Measurements from ENCODE around the gene OR6J1.
"Not testable (repeated sequence)": the region's sequence is repeated elsewhere in the genome, so short reads cannot be mapped to it uniquely, and the experiment has no call there.

OR6J1 gene

DNA sequence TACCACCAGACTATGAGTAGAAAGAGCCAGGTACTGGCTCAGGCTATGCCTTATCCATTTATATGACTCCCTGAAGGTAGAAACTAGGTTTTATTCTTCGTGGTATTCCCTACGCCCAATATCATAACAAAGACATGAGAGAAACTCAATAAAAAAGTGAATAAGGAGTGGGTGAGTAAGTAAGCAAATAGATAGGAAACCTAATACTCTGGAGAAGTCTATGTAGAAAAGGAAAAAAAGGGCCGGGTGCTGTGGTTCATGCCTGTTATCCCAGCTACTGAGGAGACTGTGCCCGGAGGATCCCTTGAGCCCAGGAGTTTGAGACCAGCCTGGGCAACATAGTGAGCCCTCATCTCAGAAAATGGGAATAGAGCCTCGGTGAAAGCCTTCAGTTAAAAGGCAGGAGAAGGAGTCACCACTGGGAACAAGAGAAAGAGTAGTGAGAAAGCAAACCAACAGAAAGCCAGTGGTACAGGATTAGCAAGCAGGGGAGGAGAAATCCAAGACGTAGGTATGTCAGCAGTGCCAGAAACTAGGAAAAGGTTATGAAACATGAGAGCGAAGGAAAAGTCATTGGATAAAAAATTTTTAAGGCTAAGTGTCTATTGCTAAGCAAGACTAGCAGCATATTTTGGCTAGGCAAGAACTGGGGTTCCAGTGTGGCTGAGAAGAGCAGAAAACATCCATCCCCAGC is 6.0 kb upstream of the OR6J1 start:
- no peak for DNase-seq

DNA sequence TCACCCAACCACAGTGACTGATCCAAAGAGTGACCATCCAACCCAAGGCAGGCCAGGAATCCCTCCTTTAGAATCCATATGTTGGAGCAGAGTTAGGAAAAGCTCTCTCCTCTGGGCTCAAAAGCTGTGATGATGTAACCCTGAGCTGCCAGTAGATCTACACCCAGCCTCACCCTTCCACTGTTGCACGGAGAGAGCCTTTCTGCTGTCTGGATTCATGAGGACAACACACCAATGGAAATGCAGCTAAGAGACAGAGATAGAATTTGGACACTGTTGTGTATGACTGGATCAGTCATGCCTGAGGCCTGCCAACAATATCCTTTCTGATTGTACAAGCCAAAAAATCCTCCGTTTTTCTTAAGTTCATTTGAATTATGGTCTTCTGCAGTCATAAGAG is 4.4 kb upstream of the OR6J1 start:
- DNase-seq = no peak

DNA sequence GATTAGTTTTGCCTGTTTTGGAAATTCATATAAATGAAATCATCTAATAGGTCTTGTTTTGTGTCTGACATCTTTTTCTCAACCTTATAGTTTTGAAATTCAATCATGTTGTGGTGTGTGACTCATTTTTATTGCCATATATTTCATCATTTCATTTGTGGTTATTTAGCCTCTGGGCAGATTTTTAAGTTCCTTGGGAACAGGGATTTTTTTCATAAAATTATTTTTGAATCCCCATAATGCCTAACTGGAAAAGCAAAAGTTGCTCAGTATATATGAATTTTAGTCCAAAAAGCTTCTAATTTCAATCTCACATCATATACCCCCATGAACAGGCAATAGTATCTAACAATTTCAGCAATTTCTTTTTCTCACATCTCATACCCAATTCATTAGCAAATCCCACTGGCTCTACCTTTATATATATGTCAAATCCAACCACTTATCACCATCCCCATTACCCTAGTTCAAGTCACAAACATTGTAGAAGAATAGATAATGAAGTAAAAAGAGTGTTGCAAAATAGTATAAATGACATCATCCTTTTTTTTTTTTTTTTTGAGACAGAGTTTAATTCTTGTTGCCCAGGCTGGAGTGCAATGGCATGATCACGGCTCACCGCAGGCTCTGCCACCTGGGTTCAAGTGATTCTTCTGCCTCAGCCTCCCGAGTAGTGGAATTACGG is 2.6 kb upstream of the OR6J1 start:
- peak; percentile 80 for DNase-seq

DNA sequence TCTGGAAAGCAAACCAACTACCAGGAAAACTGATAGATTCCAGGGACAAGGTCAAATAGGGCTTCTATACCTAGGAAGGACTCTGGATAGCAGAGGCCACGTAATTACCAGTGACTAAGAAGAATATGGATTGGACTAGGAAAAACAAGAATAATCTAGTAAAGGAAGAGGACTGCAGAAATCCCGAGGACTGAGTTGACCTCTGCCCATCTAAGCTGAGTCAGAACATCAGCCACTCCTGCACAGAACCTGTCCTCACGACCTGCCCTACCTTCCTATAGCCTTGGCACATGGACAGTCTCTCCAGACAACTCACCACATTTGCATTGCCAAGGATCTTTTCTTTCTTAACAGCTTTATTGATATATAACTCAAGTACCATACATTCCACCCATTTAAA is 2.3 kb downstream of the OR6J1 start:
- DNase-seq = no peak

DNA sequence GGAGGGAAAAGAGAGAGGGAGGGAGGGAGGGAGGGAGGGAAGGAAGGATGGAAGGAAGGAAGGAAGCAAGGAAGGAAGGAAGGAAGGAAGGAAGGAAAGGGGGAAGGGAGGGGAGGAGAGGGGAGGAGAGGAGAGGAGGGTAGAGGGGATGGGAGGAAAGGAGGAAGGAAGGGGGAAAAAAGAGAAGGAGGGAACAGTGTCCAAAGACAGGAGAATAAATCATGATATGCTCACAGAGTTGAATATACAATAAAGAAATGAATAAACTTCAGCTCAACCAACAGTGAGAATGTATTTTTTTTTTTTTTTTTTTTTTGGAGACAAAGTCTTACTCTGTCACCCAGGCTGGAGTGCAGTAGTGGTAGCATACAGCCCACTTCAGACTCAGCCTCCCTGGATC is 4.0 kb downstream of the OR6J1 start:
- no peak for DNase-seq

DNA sequence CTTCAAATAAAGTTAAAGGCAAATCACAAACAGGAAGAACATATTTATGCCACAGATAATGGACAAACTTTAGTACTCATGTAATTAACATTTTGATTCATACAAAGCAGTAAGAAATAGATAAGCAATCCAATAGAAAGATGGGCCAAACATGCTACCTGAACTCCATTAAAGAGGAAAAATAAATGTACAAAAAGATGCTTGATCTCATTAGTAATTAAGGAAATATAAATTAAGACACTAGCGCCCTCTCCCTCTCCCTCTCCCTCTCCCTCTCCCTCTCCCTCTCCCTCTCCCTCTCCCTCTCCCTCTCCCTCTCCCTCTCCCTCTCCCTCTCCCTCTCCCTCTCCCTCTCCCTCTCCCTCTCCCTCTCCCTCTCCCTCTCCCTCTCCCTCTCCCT is 8.2 kb downstream of the OR6J1 start:
- not testable (repeated sequence) for DNase-seq

DNA sequence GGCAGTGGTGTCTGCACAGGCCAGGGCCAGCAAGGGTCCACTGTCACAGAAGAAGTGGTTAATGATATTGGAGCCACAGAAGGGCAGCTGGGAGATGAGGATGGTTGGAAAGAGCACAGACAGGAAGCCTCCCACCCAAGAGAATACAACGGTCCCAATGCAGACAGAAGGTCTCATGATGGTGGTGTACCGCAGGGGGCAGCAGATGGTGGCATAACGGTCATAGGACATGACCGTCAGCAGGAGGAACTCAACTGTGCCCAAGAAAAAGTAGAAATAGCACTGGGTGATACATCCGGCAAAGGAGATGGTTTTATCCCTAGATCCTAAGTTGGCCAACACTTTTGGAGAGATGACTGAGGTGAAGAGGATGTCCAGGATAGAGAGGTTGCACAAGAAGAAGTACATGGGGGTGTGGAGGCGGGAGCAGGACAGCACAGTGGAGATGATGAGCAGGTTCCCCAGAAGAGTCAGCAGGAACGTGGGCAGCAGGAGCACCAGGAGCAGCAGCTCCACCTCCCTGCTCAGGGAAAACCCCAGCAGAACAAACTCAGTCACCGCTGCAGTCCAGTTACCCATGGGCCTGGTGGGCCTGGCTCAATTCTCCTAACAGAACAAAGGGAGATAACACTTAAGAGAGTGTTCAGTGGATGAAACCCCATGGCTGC is 9.8 kb downstream of the OR6J1 start:
- no peak for DNase-seq

DNA sequence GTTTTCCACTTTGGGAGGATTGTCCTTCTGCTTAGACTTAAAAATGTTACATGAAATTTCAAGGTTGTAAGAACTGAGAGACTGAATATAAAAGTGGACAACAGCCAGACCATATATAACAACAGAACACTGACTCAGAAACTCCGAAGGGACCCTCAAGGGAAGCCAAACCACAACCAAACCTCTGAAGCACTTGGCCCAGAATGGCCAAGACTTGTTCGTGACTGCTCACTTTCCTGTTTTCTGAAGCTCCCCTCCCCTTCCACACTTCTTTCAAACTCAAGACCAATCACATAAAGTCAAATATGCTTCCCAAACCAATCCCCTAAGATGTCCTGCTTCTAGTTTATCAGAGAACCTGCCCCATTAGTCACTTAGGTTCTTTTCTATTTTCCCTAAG is 13.7 kb downstream of the OR6J1 start:
- DNase-seq = no peak

DNA sequence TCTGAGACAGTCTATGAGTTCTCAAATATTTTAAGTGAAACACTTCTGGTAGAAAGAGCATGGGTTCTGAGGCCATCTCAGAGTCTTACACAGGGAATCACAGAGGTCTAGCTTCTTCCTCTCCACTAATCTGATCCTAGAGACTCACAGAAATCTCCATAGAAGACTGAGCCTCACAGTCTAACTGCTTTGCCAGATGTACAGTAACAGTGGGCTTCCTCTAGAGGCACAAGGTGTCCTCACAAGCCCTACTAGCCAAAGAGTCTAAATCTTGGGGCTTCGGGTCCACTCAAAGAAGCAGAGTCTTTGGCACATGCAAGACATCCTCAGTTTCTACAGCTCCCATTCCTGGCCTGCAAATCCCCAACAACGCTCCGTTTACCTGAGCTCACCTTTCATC is 14.1 kb downstream of the OR6J1 start:
- DNase-seq = no peak

DNA sequence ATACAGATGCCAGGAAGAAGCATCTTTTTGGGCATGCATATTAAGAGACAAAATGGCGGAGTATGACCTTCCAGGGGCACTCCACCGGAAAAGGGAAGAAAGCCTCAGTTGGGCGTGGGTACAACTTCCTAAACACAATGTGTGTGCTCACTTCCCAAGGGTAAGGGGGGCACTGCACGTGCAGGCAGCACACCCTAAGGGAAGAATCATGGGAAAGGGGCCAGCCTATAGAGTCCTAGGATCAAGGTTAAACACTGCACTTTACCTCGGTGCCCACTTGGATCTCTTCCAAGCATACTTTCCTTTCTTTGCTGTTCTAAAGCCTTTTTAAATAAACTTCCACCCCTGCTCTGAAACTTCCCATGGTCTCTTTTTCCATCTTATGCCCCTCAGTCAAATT is 14.8 kb downstream of the OR6J1 start:
- no peak for DNase-seq

DNA sequence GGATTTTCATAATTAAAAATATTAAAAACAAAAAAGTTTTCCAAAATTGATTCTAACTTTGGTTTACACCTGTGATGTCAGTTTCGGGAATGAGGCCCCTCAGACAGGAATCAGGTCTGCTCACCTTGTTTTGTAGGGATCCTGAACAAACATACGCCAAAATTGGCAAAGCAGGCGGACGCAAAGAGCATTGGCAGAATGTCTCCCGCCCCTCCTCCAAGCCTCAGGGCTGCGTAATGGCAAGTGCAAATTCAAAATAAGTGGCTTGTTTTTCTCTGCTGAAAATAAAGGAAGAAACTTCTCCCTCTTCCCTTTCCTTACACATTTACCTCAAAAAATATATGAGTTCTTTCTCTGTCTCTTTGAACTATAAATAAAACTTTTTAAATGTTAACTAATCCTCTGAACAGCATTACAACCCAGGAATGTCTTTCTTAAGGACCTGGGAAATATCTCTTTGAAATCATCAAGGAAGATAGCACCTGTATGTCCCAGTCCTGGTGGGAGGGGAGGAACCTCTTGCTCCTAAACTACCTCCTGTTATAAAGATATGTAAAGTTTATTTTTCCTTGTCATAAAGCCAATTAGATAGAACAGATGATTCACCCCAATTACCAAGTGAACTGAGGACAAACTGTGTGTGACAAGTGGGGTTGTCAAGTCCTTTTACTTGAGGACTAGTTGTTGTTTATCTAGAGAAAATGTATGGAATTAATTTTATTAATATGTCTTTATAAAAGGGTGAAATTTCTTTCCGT is 16.5 kb downstream of the OR6J1 start:
- DNase-seq = no peak

DNA sequence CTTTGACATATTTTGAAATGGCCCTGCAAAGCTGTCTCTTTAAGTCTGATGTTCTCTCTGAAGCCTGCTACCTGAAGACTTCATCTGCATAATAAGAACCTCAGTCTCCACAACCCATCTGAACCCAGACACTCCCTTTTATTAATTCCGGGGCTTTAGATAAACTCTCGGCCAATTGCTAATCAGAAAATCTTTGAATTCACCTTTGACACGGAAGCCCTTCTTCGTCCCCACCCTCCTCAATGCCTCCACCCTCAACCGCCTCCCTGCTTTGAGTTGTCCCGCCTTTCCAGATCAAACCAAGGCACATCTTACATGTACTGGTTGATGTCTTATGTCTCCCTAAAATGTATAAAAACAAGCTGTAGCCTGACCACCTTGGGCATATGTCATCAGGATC is 17.6 kb downstream of the OR6J1 start:
- no peak for DNase-seq

DNA sequence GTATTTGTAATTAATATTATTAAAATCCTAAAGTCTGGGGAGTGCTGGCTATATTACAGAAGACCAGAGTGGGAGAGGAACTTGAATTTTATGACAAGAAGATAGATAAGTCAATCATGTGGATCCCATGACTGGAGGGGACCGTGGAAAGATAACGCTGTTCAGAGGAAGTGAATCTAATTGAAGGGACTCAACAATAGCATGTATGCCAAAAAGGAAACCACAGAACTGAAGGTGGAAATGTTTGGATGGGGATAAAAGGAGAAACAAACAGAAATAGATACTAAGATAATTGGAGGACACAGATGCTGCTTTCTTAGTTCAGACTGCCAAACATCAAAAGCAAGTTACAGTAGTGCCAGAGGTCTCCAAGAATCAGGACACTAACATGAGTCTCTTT is 21.1 kb downstream of the OR6J1 start:
- DNase-seq = no peak

DNA sequence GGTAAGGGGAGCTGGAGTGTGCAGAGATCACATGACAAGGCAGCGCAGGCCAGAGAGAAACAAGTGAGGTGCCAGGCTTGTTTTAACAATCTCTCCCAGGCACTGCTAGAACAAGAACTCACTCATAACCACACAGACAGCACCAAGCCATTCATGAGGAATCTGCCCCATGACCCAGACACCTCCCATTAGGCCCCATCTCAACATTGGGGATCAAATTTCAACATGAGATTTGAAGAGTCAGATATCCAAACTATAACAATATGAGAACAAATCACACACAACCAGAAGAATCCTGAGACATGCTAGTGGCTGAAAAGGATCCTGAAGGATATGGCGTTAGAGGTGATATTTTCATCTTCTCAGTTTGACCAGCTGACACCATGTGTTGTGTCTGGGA is 21.9 kb downstream of the OR6J1 start:
- peak; percentile 59 for DNase-seq

DNA sequence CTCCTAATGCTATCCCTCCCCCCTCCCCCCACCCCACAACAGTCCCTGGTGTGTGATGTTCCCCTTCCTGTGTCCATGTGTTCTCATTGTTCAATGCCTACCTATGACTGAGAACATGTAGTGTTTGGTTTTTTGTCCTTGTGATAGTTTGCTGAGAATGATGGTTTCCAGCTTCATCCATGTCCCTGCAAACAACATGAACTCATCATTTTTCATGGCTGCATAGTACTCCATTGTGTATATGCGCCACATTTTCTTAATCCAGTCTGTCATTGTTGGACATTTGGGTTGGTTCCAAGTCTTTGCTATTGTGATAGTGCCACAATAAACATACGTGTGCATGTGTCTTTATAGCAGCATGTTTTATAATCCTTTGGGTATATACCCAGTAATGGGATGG is 28.4 kb downstream of the OR6J1 start:
- not testable (repeated sequence) for DNase-seq

DNA sequence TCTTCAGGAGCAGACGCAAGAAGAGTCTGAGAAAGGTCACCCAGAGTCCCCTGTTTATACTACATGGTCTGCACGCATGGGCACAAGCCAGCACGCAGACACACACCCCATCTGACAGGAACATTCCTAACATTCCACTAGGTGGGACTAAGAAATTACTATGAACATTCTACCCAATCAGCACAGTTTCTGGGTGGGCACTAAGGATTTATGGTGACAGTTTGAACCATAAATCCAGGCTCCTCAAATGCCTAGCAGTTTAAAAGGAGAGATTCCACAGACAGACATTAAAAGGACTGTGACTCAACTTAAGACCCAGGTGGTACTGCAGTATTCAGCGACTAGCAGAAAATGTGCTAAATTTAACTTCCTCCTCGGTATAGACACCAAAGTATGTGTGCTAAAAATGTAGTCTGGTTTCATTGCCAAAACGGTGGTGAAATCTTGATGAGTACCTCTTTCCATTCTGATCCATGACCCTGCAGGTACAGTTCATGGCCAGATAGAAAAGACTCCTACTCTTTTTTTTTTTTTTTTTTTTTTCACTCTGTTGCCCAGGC is 29.8 kb downstream of the OR6J1 start:
- peak; percentile 99 for DNase-seq

DNA sequence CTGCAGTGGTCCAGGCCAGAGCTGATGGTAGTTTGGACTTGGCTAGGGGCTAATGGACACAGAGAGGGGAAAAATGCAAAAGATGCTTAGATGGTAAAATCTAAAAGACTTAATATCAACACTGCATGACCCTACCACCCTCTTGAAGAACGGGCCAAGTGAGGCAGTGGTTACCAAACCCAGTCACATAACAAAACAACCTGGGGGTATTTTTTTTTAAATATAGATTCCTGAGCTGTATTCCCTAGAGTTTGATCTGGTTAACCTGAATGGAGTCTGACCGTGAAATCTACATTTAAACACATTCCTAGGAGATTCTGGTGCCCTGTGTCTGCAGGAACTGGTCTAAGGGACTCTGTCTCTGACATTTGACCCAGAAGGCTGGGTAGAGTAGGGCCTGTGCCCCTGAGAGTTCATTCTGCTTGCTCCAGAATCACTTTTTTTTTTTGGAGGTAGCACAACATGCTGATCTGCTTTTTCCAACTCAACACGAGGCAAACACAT is 30.4 kb downstream of the OR6J1 start:
- DNase-seq = no peak

DNA sequence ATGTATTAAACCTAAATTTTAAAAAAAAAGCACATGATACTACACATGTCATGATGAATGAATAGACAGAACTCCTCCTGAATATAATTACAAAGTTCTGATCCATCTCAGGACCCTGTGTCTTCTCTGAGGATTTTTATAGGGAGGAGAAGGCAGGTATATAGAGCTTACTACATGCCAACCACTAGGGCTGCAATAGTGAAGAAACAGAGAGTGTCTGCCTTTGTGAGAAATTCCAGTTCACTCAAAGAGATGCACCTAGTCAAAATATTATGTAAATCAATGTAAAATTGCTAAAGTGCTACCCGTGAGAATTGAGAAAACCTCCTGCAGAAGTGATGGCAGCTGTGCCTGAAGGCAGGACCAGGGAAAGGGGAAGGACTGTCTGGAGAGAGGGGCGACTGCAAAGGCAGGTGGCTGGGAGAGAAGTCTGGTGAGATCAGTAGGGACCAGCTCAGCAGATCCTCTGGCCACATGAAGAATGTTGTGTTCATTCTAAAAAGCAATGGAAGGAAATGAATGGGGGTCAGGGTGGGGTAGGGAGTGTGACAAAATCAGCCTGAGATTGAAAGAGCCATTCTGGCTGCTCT is 31.0 kb downstream of the OR6J1 start:
- no peak for DNase-seq

DNA sequence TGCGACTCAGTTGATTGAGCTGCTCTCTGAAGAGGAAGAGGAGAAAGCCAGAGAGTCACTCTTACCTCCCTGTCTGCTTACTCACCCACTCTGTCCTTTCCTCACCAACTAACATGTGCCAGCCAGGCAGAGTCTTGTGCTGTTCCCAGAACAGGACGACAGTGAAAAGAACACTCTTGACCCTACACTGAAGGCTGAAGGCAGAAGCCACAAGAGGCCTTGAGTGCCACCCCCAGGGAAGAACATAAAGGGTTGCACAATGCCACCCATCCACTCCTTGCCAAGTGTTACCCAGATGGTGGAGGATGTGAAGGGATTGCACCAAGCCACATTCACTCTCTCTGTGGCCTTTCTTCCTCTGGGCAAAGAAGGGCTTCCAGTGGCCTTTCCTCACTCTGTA is 33.2 kb downstream of the OR6J1 start:
- DNase-seq = no peak

DNA sequence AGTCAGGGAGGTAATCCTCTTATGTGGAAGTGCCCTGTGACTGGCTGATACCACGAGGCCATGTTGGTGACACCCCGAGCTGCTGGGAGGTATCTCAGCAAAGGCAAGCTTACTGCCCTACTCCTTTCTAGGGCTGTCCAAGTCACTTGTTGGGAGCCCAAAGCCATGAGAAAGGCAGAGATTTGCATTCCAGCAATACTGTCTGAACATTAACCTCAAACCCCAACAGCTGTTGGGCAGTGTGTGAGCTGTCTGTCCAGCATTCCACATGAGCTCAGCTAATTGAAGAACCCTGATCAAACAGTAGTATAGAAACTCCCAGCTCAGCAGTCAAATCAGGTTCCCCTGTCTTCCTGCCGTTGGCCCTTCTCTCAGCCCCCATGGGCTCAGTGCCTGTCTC is 36.9 kb downstream of the OR6J1 start:
- no peak for DNase-seq

DNA sequence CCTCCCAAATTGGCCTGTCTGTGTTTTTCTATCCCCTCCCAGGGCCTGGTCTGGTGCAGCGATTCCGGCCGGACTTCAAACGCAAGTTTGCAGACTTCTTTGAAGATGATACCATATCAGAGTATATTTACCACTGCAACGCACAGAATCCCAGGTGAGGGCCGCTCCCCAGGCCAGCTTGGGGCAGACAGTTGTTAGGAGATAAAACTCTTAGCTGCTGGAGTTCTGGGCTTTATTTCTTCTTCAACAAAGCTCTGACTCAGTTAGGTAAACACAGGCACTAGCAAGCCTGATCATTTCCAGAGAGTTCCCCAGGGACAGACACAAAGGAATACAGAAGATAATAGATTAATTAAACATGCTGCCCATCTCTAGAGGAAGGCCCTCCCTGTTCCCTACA is 37.8 kb downstream of the OR6J1 start:
- DNase-seq = no peak

DNA sequence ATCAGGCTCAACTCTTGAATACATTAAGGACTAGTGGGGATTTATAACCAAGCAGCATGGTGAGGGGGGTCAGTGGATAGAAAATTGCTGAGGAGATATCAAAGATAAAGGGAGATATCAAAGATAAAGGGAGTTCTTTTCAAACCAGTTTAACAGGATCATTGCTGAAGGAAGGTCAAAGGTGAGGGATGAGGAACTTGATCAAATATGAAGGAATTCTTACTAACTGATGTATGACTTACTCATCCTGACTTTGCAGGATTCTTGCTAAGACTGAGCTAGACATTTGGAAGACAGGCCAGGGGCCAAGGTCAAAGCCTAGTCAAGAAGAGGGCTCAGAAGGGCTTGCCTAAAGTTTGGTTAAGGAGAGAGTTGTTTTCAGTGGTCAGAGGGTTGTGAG is 41.3 kb downstream of the OR6J1 start:
- DNase-seq = peak; percentile 81

DNA sequence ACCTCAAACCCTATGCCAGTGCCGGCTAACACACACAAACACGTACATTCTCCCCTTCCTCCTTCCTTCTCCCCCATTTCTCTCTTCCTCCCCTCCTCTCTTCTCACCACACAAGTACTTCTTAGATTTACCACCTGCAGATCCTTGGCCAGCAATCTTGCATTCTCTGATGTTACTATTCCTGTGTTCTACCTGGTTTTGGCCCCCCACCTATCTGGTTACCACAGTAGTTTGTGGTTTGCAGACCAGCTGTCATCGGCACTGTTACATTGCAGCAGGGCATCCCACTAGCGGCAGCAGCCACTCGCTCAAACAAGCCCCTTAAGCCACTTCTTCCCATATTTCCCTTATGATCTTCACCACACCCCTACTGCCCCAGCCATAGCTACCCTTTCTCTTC is 42.2 kb downstream of the OR6J1 start:
- DNase-seq = no peak
